HepG2 (cell line): ENCODE measurements around the gene GCHFR. TPM values are rescaled to one million over a fixed set of nuclear protein-coding genes. Genes with fewer than 3 reads are reported as not detected.

Experiments
- ATAC-seq: fragments of 200-7000 bp; cut with Tn5 transposase; 3 replicates; pipeline ENCODE4 v1.9.1; 2020; ENCODE audit warnings: mild to moderate bottlenecking, moderate library complexity
- BruUV-seq: library from RNA; stranded (reverse); fragments of 400-500 nt; replicated peaks from 2 replicates; lab custom pipeline; 2021; lab: Mats Ljungman, UMichigan
- CTCF ChIA-PET: fragments of 300-600 bp; formaldehyde crosslinking; extraction: SDS; loops from one replicate; lab custom pipeline; 2021; ENCODE audit warnings: low total read pairs, inconsistent platforms, low intra/inter-chr PET ratio; lab: Yijun Ruan, JAX
- POLR2A ChIA-PET: fragments of 350-600 bp; sonication (Branson Sonifier 250); formaldehyde crosslinking; loops from one replicate; lab custom pipeline; 2020; ENCODE audit warnings: antibody characterized with exemption, inconsistent platforms; lab: Yijun Ruan, JAX
- DNase-seq: peaks from one replicate; pipeline ENCODE4 v3.0.0-alpha.2; 2015; ENCODE audit warnings: low spot score
- FAIRE-seq: peaks from 3 replicates; lab custom pipeline; 2011; peaks lifted over from hg19 to GRCh38; lab: Jason Lieb, UNC
- H2AFZ ChIP-seq: one replicate; pipeline ENCODE4 v1.6.1; 2011; ENCODE audit warnings: low read length, inconsistent platforms
- H3K27ac ChIP-seq: fragments of 300-600 bp; 3 replicates; pipeline ENCODE4 v1.8.0; 2011; ENCODE audit warnings: mixed run types, mild to moderate bottlenecking, mixed read lengths, low read length, inconsistent platforms; ENCODE audit not compliant: insufficient read depth; ENCODE audit errors: extremely low read length
- H3K27me3 ChIP-seq, 2 experiments: fragments of 200-600 bp in 1 of 2; 2 replicates in 1 of 2; 3 replicates in 1 of 2; pipeline versions ENCODE4 v1.6.0 to v1.8.0; 2011; ENCODE audit warnings: low read length in 2 of 2, mild to moderate bottlenecking in 2 of 2, moderate library complexity in 2 of 2, inconsistent platforms in 1 of 2; ENCODE audit not compliant: insufficient read depth in 2 of 2, control insufficient read depth in 1 of 2
- H3K36me3 ChIP-seq, 2 experiments: fragments of 200-600 bp in 1 of 2; replicated peaks in 1 of 2; 2 replicates in 1 of 2; 3 replicates in 1 of 2; pipeline versions ENCODE4 v1.5.1 to v1.8.0; 2011; ENCODE audit warnings: low read length in 2 of 2, inconsistent platforms in 1 of 2; ENCODE audit not compliant: insufficient read depth in 2 of 2, control insufficient read depth in 1 of 2
- H3K4me1 ChIP-seq: 2 replicates; pipeline ENCODE4 v1.5.1; 2012; ENCODE audit warnings: low read length, inconsistent platforms; ENCODE audit not compliant: insufficient read depth
- H3K4me2 ChIP-seq: 2 replicates; pipeline ENCODE4 v1.6.0; 2011; ENCODE audit warnings: low read depth, low read length, inconsistent platforms
- H3K4me3 ChIP-seq, 3 experiments: fragments of 200-600 bp in 1 of 3; sonication (generic), shearing (Covaris generic) in 1 of 3; replicated peaks in 1 of 3; 2 replicates each; pipeline ENCODE4 v1.5.1; 2011 to 2016; ENCODE audit warnings: low read length in 3 of 3, inconsistent platforms in 2 of 3, low read depth in 2 of 3, mild to moderate bottlenecking in 2 of 3, control low read depth in 1 of 3, mixed read lengths in 1 of 3; ENCODE audit not compliant: insufficient read depth in 1 of 3
- H3K79me2 ChIP-seq: one replicate; pipeline ENCODE4 v1.6.1; 2011; ENCODE audit warnings: low read length, inconsistent platforms; ENCODE audit not compliant: insufficient read depth
- H3K9ac ChIP-seq: 2 replicates; pipeline ENCODE4 v1.6.0; 2011; ENCODE audit warnings: mild to moderate bottlenecking, low read depth, low read length, inconsistent platforms; ENCODE audit not compliant: insufficient read depth
- H3K9me3 ChIP-seq: 2 replicates; pipeline ENCODE4 v1.5.1; 2012; ENCODE audit warnings: mild to moderate bottlenecking, low read length
- H4K20me1 ChIP-seq: 2 replicates; pipeline ENCODE4 v1.6.0; 2011; ENCODE audit warnings: inconsistent platforms, mild to moderate bottlenecking, low read length, moderate library complexity; ENCODE audit not compliant: insufficient read depth
- HOXD1 ChIP-seq: sonication (generic); formaldehyde crosslinking; IDR thresholded peaks from 2 replicates; pipeline ENCODE4 v1.5.0; 2020; ENCODE audit warnings: missing genetic modification reagents
- ISL2 ChIP-seq: sonication (generic); formaldehyde crosslinking; IDR thresholded peaks from 2 replicates; pipeline ENCODE4 v1.5.0; 2020; ENCODE audit warnings: missing genetic modification reagents
- KDM2A ChIP-seq: sonication (generic); formaldehyde crosslinking; IDR thresholded peaks from 2 replicates; pipeline ENCODE4 v1.4.0; 2020; ENCODE audit warnings: low read depth, missing genetic modification reagents, borderline replicate concordance
- KLF11 ChIP-seq: IDR thresholded peaks from 2 replicates; pipeline ENCODE4 v1.6.1; 2016; ENCODE audit warnings: missing compliant biosample characterization
- MYC ChIP-seq: sonication (generic); formaldehyde crosslinking; IDR thresholded peaks from 2 replicates; pipeline ENCODE4 v1.9.0; 2021; ENCODE audit warnings: missing genetic modification reagents, borderline replicate concordance
- RAD21 ChIP-seq: fragments of 450-650 bp; formaldehyde crosslinking; IDR thresholded peaks from 2 replicates; pipeline ENCODE4 v1.5.0; 2020; ENCODE audit warnings: mild to moderate bottlenecking
- RXRA ChIP-seq: sonication (generic); formaldehyde crosslinking; IDR thresholded peaks from 2 replicates; pipeline ENCODE4 v1.5.1; 2020; ENCODE audit warnings: missing genetic modification reagents
- SMAD3 ChIP-seq: sonication (generic); formaldehyde crosslinking; IDR thresholded peaks from 2 replicates; pipeline ENCODE4 v1.4.0; 2020; ENCODE audit warnings: missing genetic modification reagents
- SRSF1 ChIP-seq: fragments of 200-400 bp; formaldehyde crosslinking; optimal IDR thresholded peaks from 2 replicates; pipeline ENCODE3; 2017; ENCODE audit warnings: mild to moderate bottlenecking, low read depth, low read length, moderate library complexity
- STAG1 ChIP-seq: sonication (generic); formaldehyde crosslinking; IDR thresholded peaks from 2 replicates; pipeline ENCODE4 v1.4.0; 2020; ENCODE audit warnings: missing genetic modification reagents
- TBL1XR1 ChIP-seq: fragments of 150-350 bp; IDR thresholded peaks from 2 replicates; pipeline ENCODE4 v1.6.1; 2014; ENCODE audit warnings: borderline replicate concordance, low read length; ENCODE audit not compliant: partially characterized antibody
- TSC22D2 ChIP-seq: sonication (generic); formaldehyde crosslinking; IDR thresholded peaks from 2 replicates; pipeline ENCODE4 v1.5.1; 2020; ENCODE audit warnings: missing genetic modification reagents, mild to moderate bottlenecking, borderline replicate concordance
- ZFP90 ChIP-seq: sonication (generic); formaldehyde crosslinking; IDR thresholded peaks from 2 replicates; pipeline ENCODE4 v1.8.0; 2022; ENCODE audit warnings: missing genetic modification reagents, mild to moderate bottlenecking, inconsistent platforms, borderline replicate concordance
- ZNF124 ChIP-seq: sonication (generic); formaldehyde crosslinking; IDR thresholded peaks from 2 replicates; pipeline ENCODE4 v1.4.0; 2020; ENCODE audit warnings: missing genetic modification reagents
- ZNF251 ChIP-seq: sonication (generic); formaldehyde crosslinking; IDR thresholded peaks from 2 replicates; pipeline ENCODE4 v1.9.0; 2021; ENCODE audit warnings: mild to moderate bottlenecking, missing genetic modification reagents
- ZNF598 ChIP-seq: sonication (generic); formaldehyde crosslinking; IDR thresholded peaks from 2 replicates; pipeline ENCODE4 v1.5.1; 2020; ENCODE audit warnings: mild to moderate bottlenecking, missing genetic modification reagents, borderline replicate concordance
- WGBS: methylation state at CpG from one replicate; pipeline ENCODE4 v1.1.6; 2017; ENCODE audit warnings: low lambda C conversion rate; 5-methylcytosine and 5-hydroxymethylcytosine counted together
- in situ Hi-C: cut with HindIII; loops from 2 replicates; pipeline ENCODE4 v1.10.0; 2017; ENCODE audit warnings: low pct_unique_long_range_greater_than_20kb; ENCODE audit not compliant: extremely low pct_ligation_motif_present
- intact Hi-C: fragments of 100-400 bp; cut with micrococcal nuclease; formaldehyde crosslinking; loops from one replicate; pipeline ENCODE4 v1.10.0; 2022; ENCODE audit not compliant: unreplicated experiment
- polyA plus RNA-seq, 8 experiments: library from polyadenylated mRNA; depleted of rRNA in 3 of 8; stranded (reverse) in 7 of 8; unstranded in 1 of 8; fragments of >200 nt; fragmentation: Illumina TruSeq in 4 of 8; extraction: Trizol in 4 of 8; gene quantifications; 2 replicates each; pipeline versions ENCODE4 v1.2.1 to v1.2.3, GENCODE V29; 2011 to 2016; ENCODE audit warnings: low read depth in 4 of 8, missing spikeins in 1 of 8, mixed read lengths in 1 of 8; ENCODE audit not compliant: insufficient read depth in 1 of 8
- total RNA-seq, 5 experiments: library from RNA; depleted of rRNA; stranded (reverse); fragments of >200 nt; fragmentation: Illumina TruSeq; extraction: Trizol; gene quantifications; 2 replicates each; pipeline ENCODE4 v1.2.3, GENCODE V29; 2016; ENCODE audit warnings: low read depth in 1 of 5
- TF ChIP-seq, protein P1 (sequence below): sonication (generic); formaldehyde crosslinking; IDR thresholded peaks from 2 replicates; pipeline ENCODE4 v1.5.0; 2020; ENCODE audit warnings: mild to moderate bottlenecking, missing genetic modification reagents, moderate library complexity

GCHFR gene
- total and polyA plus RNA-seq, 2 of the 13 experiments (the other 11 are each of a cell fraction or from before 2014, with no cell fraction given) = 51.5 to 92.4 TPM

GRCh38 chr15:40782609-40783227, 18.9 kb downstream of the GCHFR start (continued):
- TF ChIP-seq RAD21 (CRISPR knock-in tag) = peak; percentile 98
- peak; percentile 74; the same call in 1 of the 2 replicates for TF ChIP-seq MYC (CRISPR knock-in tag)
- peak; percentile 65; the same call in 1 of the 2 replicates for TF ChIP-seq ZNF124 (CRISPR knock-in tag)
- peak; percentile 39; the same call in 1 of the 2 replicates for TF ChIP-seq SMAD3 (CRISPR knock-in tag)
- peak; percentile 53; the same call in 1 of the 2 replicates for TF ChIP-seq TSC22D2 (CRISPR knock-in tag)
- TF ChIP-seq KDM2A (CRISPR knock-in tag) = peak; percentile 70; the same call in 1 of the 2 replicates
- no peak for TF ChIP-seq ZFP90 (CRISPR knock-in tag)
- no peak for TF ChIP-seq SRSF1
- TF ChIP-seq ZNF251 (CRISPR knock-in tag) = no peak
- TF ChIP-seq ZNF598 (CRISPR knock-in tag) = 0 out of 2 replicates have a peak, but pooled peaks have one; percentile 33
- no peak for TF ChIP-seq HOXD1 (CRISPR knock-in tag)

GRCh38 chr15:40785164-40785563, 21.3 kb downstream of the GCHFR start:
- Histone ChIP-seq H3K4me2 (no peak overlapping the region), H3K27me3 (no peaks in the 10 kb centered on the region), H3K4me3 (no peak overlapping the region), H3K4me1 (peaks cover 28% of the 10 kb centered on the region), H3K27ac (peak overlapping the region; percentile 12), H4K20me1 (no peaks in the 10 kb centered on the region; the same call in 1 of the 2 replicates), H3K36me3 (0 out of 5 replicates have a peak, but pooled peaks cover 0 to 2% of the 10 kb centered on the region in 2 experiments), H3K9ac (no peak overlapping the region), H3K79me2 (peaks cover 5% of the 10 kb centered on the region), H2AFZ (no peak overlapping the region), H3K9me3 (no peaks in the 10 kb centered on the region)
- CTCF ChIA-PET = no interaction called here
- DNase-seq (no peak), ATAC-seq (no peak), FAIRE-seq (no peak)
- WGBS = 63% methylated on average over 3 of the region's 3 CpGs
- TF ChIP-seq STAG1 = peak; percentile 42
- no peak for TF ChIP-seq RXRA (CRISPR knock-in tag)
- no peak for TF ChIP-seq ISL2
- TF ChIP-seq TBL1XR1 = no peak
- no peak for TF ChIP-seq KLF11
- TF ChIP-seq, protein P1, sequence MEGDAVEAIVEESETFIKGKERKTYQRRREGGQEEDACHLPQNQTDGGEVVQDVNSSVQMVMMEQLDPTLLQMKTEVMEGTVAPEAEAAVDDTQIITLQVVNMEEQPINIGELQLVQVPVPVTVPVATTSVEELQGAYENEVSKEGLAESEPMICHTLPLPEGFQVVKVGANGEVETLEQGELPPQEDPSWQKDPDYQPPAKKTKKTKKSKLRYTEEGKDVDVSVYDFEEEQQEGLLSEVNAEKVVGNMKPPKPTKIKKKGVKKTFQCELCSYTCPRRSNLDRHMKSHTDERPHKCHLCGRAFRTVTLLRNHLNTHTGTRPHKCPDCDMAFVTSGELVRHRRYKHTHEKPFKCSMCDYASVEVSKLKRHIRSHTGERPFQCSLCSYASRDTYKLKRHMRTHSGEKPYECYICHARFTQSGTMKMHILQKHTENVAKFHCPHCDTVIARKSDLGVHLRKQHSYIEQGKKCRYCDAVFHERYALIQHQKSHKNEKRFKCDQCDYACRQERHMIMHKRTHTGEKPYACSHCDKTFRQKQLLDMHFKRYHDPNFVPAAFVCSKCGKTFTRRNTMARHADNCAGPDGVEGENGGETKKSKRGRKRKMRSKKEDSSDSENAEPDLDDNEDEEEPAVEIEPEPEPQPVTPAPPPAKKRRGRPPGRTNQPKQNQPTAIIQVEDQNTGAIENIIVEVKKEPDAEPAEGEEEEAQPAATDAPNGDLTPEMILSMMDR (CRISPR knock-in tag) = peak; percentile 16; the same call in 1 of the 2 replicates
- intact Hi-C loops (no loop called here), in situ Hi-C loops (no loop called here)
- no TSS peak for BruUV-seq
- POLR2A ChIA-PET = interaction anchor here (0.6 to 1.1 kb wide), 3 partner anchors 8 to 21 kb away, joined by 3 to 4 read pairs (median 3); partner anchors contain the start of gene GCHFR
